Activated T-cell treated with anti-CD3 and anti-CD28 coated beads, Interleukin-2, amount 50 U/mL, for 48 hours (primary cell): Measurements from ENCODE around the gene POU2AF1.
"Not testable (repeated sequence)": the region's sequence is repeated elsewhere in the genome, so short reads cannot be mapped to it uniquely, and the experiment has no call there.

Source experiments
- DNase-seq, 2 experiments: peaks; one replicate each; pipeline ENCODE4 v3.0.0-alpha.2; 2020

POU2AF1 gene

GRCh38 chr11:111339758-111340388 lies 39.2 kb downstream of the POU2AF1 start:
- DNase-seq: no peak

- no peak for DNase-seq
Measured at GRCh38 chr11:111336582-111337256, 42.4 kb downstream of the POU2AF1 start.

GRCh38 chr11:111336062-111336461 lies 43.0 kb downstream of the POU2AF1 start:
- DNase-seq: no peak

- no peak for DNase-seq
Measured at GRCh38 chr11:111335549-111335948, 43.5 kb downstream of the POU2AF1 start.

GRCh38 chr11:111334532-111335502 lies 44.3 kb downstream of the POU2AF1 start:
- no peak for DNase-seq

GRCh38 chr11:111331711-111332479 lies 47.2 kb downstream of the POU2AF1 start:
- DNase-seq: no peak

- DNase-seq: no peak
Measured at GRCh38 chr11:111330234-111330893, 48.7 kb downstream of the POU2AF1 start.

- no peak for DNase-seq
Measured at GRCh38 chr11:111329306-111330204, 49.5 kb downstream of the POU2AF1 start.

- DNase-seq: no peak
Measured at GRCh38 chr11:111327908-111328624, 51.0 kb downstream of the POU2AF1 start.

GRCh38 chr11:111326824-111327223 lies 52.3 kb downstream of the POU2AF1 start:
- no peak for DNase-seq

- DNase-seq: no peak
Measured at GRCh38 chr11:111325259-111325658, 53.8 kb downstream of the POU2AF1 start.

- DNase-seq: no peak
Measured at GRCh38 chr11:111324277-111324720, 54.8 kb downstream of the POU2AF1 start.

- no peak for DNase-seq
Measured at GRCh38 chr11:111322534-111322933, 56.5 kb downstream of the POU2AF1 start.

GRCh38 chr11:111320728-111321568 lies 58.1 kb downstream of the POU2AF1 start:
- DNase-seq: no peak

- DNase-seq: not testable (repeated sequence)
Measured at GRCh38 chr11:111320199-111320598, 58.9 kb downstream of the POU2AF1 start.

GRCh38 chr11:111319296-111319695 lies 59.8 kb downstream of the POU2AF1 start:
- DNase-seq: no peak

- DNase-seq: no peak
Measured at GRCh38 chr11:111312076-111312475, 67.0 kb downstream of the POU2AF1 start.

GRCh38 chr11:111310723-111311122 lies 68.4 kb downstream of the POU2AF1 start:
- DNase-seq: no peak

GRCh38 chr11:111310088-111310487 lies 69.0 kb downstream of the POU2AF1 start:
- no peak for DNase-seq
